Spleen (tissue), 11 donors: ENCODE results near the gene MRPL44. TPM values are rescaled to one million over a fixed set of nuclear protein-coding genes. Genes with fewer than 3 reads are reported as not detected.

Source experiments
- DNase-seq: peaks from one replicate; pipeline ENCODE4 v3.0.0-alpha.2; 2020
- H3K27ac ChIP-seq, 8 donors: fragments of 200-600 bp; sonication (generic) in 7 of 8; 1 replicate in 4 of 8; 2 replicates in 4 of 8; pipeline versions ENCODE4 v1.5.0 to v1.8.0; 2016 to 2021; ENCODE audit warnings: inconsistent platforms in 4 of 8, mild to moderate bottlenecking in 4 of 8, moderate library complexity in 1 of 8
- H3K27me3 ChIP-seq, 7 donors: fragments of 200-600 bp; sonication (generic) in 6 of 7; replicated peaks in 1 of 7; 1 replicate in 4 of 7; 2 replicates in 3 of 7; pipeline versions ENCODE4 v1.5.0 to v1.8.0; 2016 to 2021; ENCODE audit warnings: inconsistent platforms in 3 of 7, mild to moderate bottlenecking in 1 of 7
- H3K36me3 ChIP-seq, 6 donors: fragments of 200-600 bp; sonication (generic) in 5 of 6; 1 replicate in 4 of 6; 2 replicates in 2 of 6; pipeline versions ENCODE4 v1.5.0 to v1.8.0; 2016 to 2021; ENCODE audit warnings: inconsistent platforms in 2 of 6
- H3K4me1 ChIP-seq, 6 donors: fragments of 200-600 bp; sonication (generic) in 5 of 6; 1 replicate in 3 of 6; 2 replicates in 3 of 6; pipeline versions ENCODE4 v1.5.0 to v1.8.0; 2016 to 2021; ENCODE audit warnings: inconsistent platforms in 3 of 6
- H3K4me3 ChIP-seq, 8 donors: fragments of 200-600 bp; sonication (generic) in 7 of 8; 1 replicate in 4 of 8; 2 replicates in 4 of 8; pipeline versions ENCODE4 v1.5.0 to v1.8.0; 2016 to 2021; ENCODE audit warnings: inconsistent platforms in 4 of 8, mild to moderate bottlenecking in 4 of 8, moderate library complexity in 2 of 8
- H3K9me3 ChIP-seq, 8 donors: fragments of 200-600 bp; sonication (generic) in 7 of 8; 1 replicate in 4 of 8; 2 replicates in 4 of 8; pipeline versions ENCODE4 v1.5.0 to v1.8.0; 2016 to 2021; ENCODE audit warnings: inconsistent platforms in 4 of 8
- POLR2A ChIP-seq, 3 donors: fragments of 450-650 bp; IDR thresholded peaks; one replicate each; pipeline ENCODE4 v1.5.1; 2017; ENCODE audit warnings: antibody characterized with exemption in 3 of 3, mild to moderate bottlenecking in 1 of 3
- POLR2AphosphoS5 ChIP-seq, 3 donors: sonication (generic); formaldehyde crosslinking; IDR thresholded peaks; one replicate each; pipeline ENCODE4 v1.5.1; 2017; ENCODE audit warnings: antibody characterized with exemption in 3 of 3
- WGBS, 5 donors: extraction: QIAGEN DNeasy Blood & Tissue Kit in 3 of 5; methylation state at CpG; one replicate each; pipeline versions ENCODE4 v1.1.5 to v1.1.7; 2013 to 2018; 5-methylcytosine and 5-hydroxymethylcytosine counted together
- intact Hi-C: fragments of 100-400 bp; cut with DNase I; formaldehyde crosslinking; loops from one replicate; pipeline ENCODE4 v1.15.0; 2023; ENCODE audit warnings: low total_unique reads
- polyA plus RNA-seq, 3 donors: library from polyadenylated mRNA; stranded (reverse); fragments of 200-250 nt; gene quantifications; one replicate each; pipeline ENCODE4 v1.2.1, GENCODE V29; 2013
- total RNA-seq, 7 donors: library from RNA; depleted of rRNA in 3 of 7; stranded (reverse); fragments of >200 nt in 3 of 7; fragmentation: NEBNext Ultra II Directional in 4 of 7; extraction: Animal tissue kit (Norgen Biotek cat#: 25700) in 4 of 7; gene quantifications; one replicate each; pipeline versions ENCODE4 v1.1.0 to v1.2.1, GENCODE V29; 2016 to 2021
- TF ChIP-seq, protein P1 (sequence below), 11 experiments: fragments of 200-600 bp in 7 of 11; fragments of 450-650 bp in 4 of 11; sonication (generic) in 4 of 11; IDR thresholded peaks in 8 of 11; conservative IDR thresholded peaks in 3 of 11; 1 replicate in 7 of 11; 2 replicates in 4 of 11; pipeline versions ENCODE4 v1.4.0 to v1.8.0; 2016 to 2021; ENCODE audit warnings: antibody characterized with exemption in 11 of 11, inconsistent platforms in 4 of 11, mild to moderate bottlenecking in 1 of 11
- donor health status: healthy with polysubstance abuse.
- donor health status: DM: no; HTN: no; CAD: no; lungs with moderate emphysema.
- donor health status: DM: no; HTN: no; CAD: no.
- donor health status: Bipolar disorder and iron deficiency.
- donor health status: healthy.
- donor health status: DM: no; HTN: no; CAD: no.
- donor health status: DM: yes; HTN: yes; CAD: no.

MRPL44 gene
- total and polyA plus RNA-seq, 10 donors: 19.4 to 36.3 (median 26.0) TPM

DNA sequence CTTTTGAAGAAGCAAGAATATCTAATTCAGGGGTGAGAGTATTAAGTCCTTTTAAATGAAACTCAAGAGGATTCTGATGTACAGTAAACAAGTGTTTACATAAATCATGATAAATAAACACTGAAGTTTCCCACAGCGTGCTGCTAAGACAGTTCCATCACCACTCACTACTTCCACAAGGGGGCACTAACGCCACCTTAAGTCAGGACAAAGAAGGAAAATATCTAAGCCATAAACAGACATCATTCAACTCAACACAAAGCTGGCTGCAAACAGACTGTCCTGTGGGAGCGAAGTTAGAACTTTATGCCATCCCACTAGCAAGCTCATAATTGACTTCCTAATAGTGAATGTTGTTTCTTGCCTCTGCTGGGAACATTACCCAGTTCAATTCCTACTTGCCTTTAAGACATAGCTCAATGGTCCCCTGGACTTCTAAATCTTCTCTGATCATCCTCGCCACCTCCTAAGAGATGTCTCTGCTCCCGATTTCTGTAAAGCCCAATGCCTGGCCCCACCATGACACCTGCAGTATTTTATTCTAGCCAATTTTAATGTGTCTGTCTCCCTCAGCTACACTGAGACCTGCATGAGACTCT is 36.5 kb downstream of the MRPL44 start:
- TF ChIP-seq, protein P1, sequence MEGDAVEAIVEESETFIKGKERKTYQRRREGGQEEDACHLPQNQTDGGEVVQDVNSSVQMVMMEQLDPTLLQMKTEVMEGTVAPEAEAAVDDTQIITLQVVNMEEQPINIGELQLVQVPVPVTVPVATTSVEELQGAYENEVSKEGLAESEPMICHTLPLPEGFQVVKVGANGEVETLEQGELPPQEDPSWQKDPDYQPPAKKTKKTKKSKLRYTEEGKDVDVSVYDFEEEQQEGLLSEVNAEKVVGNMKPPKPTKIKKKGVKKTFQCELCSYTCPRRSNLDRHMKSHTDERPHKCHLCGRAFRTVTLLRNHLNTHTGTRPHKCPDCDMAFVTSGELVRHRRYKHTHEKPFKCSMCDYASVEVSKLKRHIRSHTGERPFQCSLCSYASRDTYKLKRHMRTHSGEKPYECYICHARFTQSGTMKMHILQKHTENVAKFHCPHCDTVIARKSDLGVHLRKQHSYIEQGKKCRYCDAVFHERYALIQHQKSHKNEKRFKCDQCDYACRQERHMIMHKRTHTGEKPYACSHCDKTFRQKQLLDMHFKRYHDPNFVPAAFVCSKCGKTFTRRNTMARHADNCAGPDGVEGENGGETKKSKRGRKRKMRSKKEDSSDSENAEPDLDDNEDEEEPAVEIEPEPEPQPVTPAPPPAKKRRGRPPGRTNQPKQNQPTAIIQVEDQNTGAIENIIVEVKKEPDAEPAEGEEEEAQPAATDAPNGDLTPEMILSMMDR (IDR thresholded peaks at IDR 0.05 in 8 of 11, conservative IDR thresholded peaks at IDR 0.05 in 3 of 11): peak; percentile 67 to 87 (median 80)
- no peak for TF ChIP-seq POLR2A (IDR thresholded peaks at IDR 0.05)
- Histone ChIP-seq H3K4me1 (peaks cover 0 to 7% (median 0%) of the 10 kb centered on the region in 6 donors), H3K27ac (no peak overlapping the region), H3K9me3 (no peaks in the 10 kb centered on the region), H3K4me3 (no peak overlapping the region), H3K27me3 (no peaks in the 10 kb centered on the region), H3K36me3 (peaks cover 0 to 7% (median 0%) of the 10 kb centered on the region in 6 donors)
- WGBS, 5 donors: 35 to 41% (median 36%) methylated on average over 5 of the region's 5 CpGs
- DNase-seq: no peak
- intact Hi-C loops: loop anchor here (2.0 kb wide), 1 partner anchor 291 kb away; no protein-coding TSS in a partner anchor

DNA sequence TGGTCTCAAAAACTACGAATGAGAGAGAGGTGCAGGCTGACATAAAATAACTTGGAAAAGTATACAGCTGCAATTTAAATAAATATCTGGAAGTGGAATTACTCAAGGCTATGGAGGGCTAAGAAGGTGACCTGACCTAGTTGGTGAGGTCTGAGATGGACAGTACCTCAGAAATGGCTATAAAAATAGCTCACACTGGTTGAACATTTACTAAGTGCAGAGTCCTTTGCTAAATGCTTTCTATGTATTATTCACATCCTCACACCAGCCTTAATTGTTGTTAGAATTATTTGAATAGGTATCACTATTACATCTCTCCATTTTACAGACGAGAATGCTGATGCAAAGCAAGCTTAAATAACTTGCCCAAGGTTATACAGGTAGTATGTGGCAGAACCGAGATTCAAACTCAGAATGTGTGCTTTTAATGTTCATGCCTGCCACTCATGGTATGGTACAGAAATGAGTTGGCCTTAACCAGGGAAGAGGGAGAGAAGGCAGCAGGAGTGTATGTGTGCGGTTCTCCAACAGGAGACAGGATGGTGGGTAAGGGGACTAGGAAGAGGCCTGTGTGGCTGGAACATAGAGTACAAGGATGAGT is 37.4 kb downstream of the MRPL44 start:
- intact Hi-C loops: no loop called here
- TF ChIP-seq POLR2A (IDR thresholded peaks at IDR 0.05) (no peak), POLR2AphosphoS5 (IDR thresholded peaks at IDR 0.05) (no peak)
- TF ChIP-seq, protein P1 (IDR thresholded peaks at IDR 0.05 in 8 of 11, conservative IDR thresholded peaks at IDR 0.05 in 3 of 11): no peak
- peaks cover 0 to 7% (median 0%) of the 10 kb centered on the region in 6 donors for H3K36me3 ChIP-seq
- H3K4me1 ChIP-seq: peaks cover 0 to 7% (median 0%) of the 10 kb centered on the region in 6 donors
- no peaks in the 10 kb centered on the region for H3K9me3 ChIP-seq
- no peak for DNase-seq
- H3K4me3 ChIP-seq: no peak overlapping the region
- 74 to 90% (median 80%) methylated on average over 4 of the region's 4 CpGs for WGBS, 5 donors
- H3K27ac ChIP-seq: no peak overlapping the region
- H3K27me3 ChIP-seq: no peaks in the 10 kb centered on the region

DNA sequence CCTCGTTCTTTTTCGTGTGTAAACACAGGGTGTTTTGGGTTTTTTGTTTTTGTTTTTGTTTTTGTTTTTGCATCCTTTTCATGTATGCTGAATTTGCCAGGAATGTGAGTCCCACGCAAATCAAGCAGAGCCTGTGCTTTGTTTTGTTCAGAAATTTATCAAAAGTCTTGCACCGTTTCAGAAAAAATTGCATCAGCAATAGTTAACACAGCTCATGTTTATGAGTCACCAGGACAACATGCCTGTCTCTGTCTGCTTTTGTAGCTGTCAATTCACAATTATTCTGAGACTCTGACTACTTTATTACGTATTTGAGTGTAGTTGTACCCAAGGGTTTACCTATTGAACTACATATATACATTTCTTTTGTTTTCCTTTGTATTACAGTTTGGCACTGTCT is 38.3 kb downstream of the MRPL44 start:
- H3K4me1 ChIP-seq: peaks cover 0 to 7% (median 0%) of the 10 kb centered on the region in 6 donors
- intact Hi-C loops: no loop called here
- no peak for DNase-seq
- 71 to 87% (median 80%) methylated on average over 5 of the region's 5 CpGs for WGBS, 5 donors
- H3K27me3 ChIP-seq: no peaks in the 10 kb centered on the region
- H3K4me3 ChIP-seq: no peak overlapping the region
- peaks cover 0 to 7% (median 0%) of the 10 kb centered on the region in 6 donors for H3K36me3 ChIP-seq
- no peak overlapping the region for H3K27ac ChIP-seq
- TF ChIP-seq POLR2AphosphoS5 (IDR thresholded peaks at IDR 0.05) (no peak), POLR2A (IDR thresholded peaks at IDR 0.05) (no peak)
- TF ChIP-seq, protein P1 (IDR thresholded peaks at IDR 0.05 in 8 of 11, conservative IDR thresholded peaks at IDR 0.05 in 3 of 11): no peak
- H3K9me3 ChIP-seq: no peaks in the 10 kb centered on the region

DNA sequence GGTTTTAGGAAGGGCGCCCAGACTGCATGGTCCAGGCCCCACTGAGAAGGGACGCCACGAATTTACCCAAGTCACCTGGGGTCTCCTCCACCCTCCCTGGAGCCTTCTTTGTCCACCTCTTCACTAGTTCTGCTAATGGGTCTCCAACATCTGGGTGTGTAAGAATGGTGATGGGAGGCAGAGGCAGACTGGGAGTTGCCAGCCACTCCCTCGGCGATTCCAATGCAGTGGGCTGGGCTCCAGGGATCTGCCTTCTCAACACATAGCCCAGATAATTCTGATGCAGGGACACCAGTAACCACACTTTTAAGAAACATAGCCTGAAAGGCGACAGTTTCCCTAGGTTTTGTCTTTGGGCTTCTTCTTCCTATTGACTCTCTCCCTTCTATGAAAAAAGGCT is 39.1 kb downstream of the MRPL44 start:
- Histone ChIP-seq H3K27me3 (no peaks in the 10 kb centered on the region), H3K4me1 (peaks cover 0 to 7% (median 0%) of the 10 kb centered on the region in 6 donors), H3K9me3 (no peaks in the 10 kb centered on the region), H3K36me3 (peaks cover 0 to 8% (median 0%) of the 10 kb centered on the region in 6 donors), H3K27ac (no peak overlapping the region), H3K4me3 (no peak overlapping the region)
- 88 to 93% (median 90%) methylated on average over 6 of the region's 6 CpGs for WGBS, 5 donors
- intact Hi-C loops: no loop called here
- DNase-seq: no peak
- no peak for TF ChIP-seq POLR2A (IDR thresholded peaks at IDR 0.05)
- TF ChIP-seq, protein P1 (IDR thresholded peaks at IDR 0.05 in 8 of 11, conservative IDR thresholded peaks at IDR 0.05 in 3 of 11): no peak
- no peak for TF ChIP-seq POLR2AphosphoS5 (IDR thresholded peaks at IDR 0.05)
